ENCODE data around the gene TFPI. TPM values are rescaled to one million over a fixed set of nuclear protein-coding genes. Genes with fewer than 3 reads are reported as not detected.

TFPI gene
- total RNA-seq, 1 experiment from 2014 or later = 16.0 TPM

- Histone ChIP-seq H3F3A (ENCODE audit: low read length, unreplicated experiment) (no peaks in the 10 kb centered on the region), H3K9me3 (ENCODE audit: low read length) (no peaks in the 10 kb centered on the region), H2AFZ (ENCODE audit: low read length) (no peak overlapping the region), H3K9ac (ENCODE audit: low read length) (no peak overlapping the region), H3K9me2 (replicated peaks; ENCODE audit: low read length) (no peaks in the 10 kb centered on the region), H4K20me1 (ENCODE audit: low read length) (no peaks in the 10 kb centered on the region), H3K4me2 (ENCODE audit: low read length) (no peak overlapping the region), H3K27me3 (ENCODE audit: low read length) (no peaks in the 10 kb centered on the region), H3K79me2 (ENCODE audit: low read length) (no peaks in the 10 kb centered on the region), H3K4me1 (ENCODE audit: insufficient read depth, low read length) (peaks cover 22% of the 10 kb centered on the region), H3K4me3 (ENCODE audit: low read length) (no peak overlapping the region), H3K36me3 (ENCODE audit: low read depth, low read length) (no peaks in the 10 kb centered on the region), H3K27ac (ENCODE audit: low read length) (no peak overlapping the region)
- DNase-seq (no peak), ATAC-seq (no peak)
- TF ChIP-seq EZH2phosphoT487 (IDR thresholded peaks at IDR 0.05; ENCODE audit: borderline replicate concordance, low read length) (no peak), EZH2 (IDR thresholded peaks at IDR 0.05; ENCODE audit: low read length, unreplicated experiment) (no peak), CTCF (conservative IDR thresholded peaks at IDR 0.05; ENCODE audit: low read depth, low read length) (peak; percentile 13; the same call in 1 of the 2 replicates)
- BruUV-seq (replicated peaks) = no TSS peak
- ChIA-PET POLR2A (ENCODE audit: unreplicated experiment) (no interaction called here), CTCF (interaction anchor here (0.7 kb wide), 1 partner anchor 668 kb away, joined by 3 read pairs; no protein-coding TSS in a partner anchor)
- intact Hi-C loops (cut with micrococcal nuclease) = no loop called here
These were observed 30.9 kb downstream of the TFPI start for GRCh38 chr2:187523325-187523724.

DNA sequence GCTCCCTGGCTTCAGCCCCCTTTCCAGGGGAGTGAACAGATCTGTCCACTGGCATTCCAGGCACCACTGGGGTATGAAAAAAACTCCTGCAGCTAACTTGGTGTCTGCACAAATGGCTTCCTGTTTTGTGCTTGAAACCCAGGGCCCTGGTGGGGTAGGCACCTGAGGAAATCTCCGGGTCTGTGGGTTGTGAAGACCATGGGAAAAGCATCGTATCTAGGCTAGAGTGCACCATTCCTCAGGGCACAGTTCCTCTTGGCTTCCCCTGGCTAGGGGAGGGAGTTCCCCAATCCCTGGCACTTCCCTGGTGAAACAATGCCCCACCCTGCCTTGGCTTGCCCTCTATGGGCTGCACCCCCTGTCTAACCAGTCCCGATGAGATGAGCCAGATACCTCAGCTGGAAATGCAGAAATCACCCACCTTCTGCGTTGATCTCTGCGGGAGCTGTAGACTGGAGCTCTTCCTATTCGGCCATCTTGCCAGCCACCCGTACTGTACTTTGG is 34.1 kb downstream of the TFPI start:
- no peak overlapping the region for H3K27ac ChIP-seq (ENCODE audit: low read length)
- POLR2A ChIA-PET (ENCODE audit: unreplicated experiment) = no interaction called here
- no peak for ATAC-seq

More for the DNA sequence above, 34.1 kb downstream of the TFPI start:
- DNase-seq = no peak
- Histone ChIP-seq H4K20me1 (ENCODE audit: low read length) (no peaks in the 10 kb centered on the region), H3F3A (ENCODE audit: low read length, unreplicated experiment) (no peaks in the 10 kb centered on the region), H3K4me1 (ENCODE audit: insufficient read depth, low read length) (no peaks in the 10 kb centered on the region), H3K4me2 (ENCODE audit: low read length) (no peak overlapping the region), H3K79me2 (ENCODE audit: low read length) (no peaks in the 10 kb centered on the region), H2AFZ (ENCODE audit: low read length) (no peak overlapping the region), H3K27me3 (ENCODE audit: low read length) (no peaks in the 10 kb centered on the region), H3K9me3 (ENCODE audit: low read length) (no peaks in the 10 kb centered on the region), H3K9ac (ENCODE audit: low read length) (no peak overlapping the region), H3K36me3 (ENCODE audit: low read depth, low read length) (no peaks in the 10 kb centered on the region), H3K4me3 (ENCODE audit: low read length) (no peak overlapping the region), H3K9me2 (replicated peaks; ENCODE audit: low read length) (no peaks in the 10 kb centered on the region)
- BruUV-seq (replicated peaks) = no TSS peak
- TF ChIP-seq CTCF (conservative IDR thresholded peaks at IDR 0.05; ENCODE audit: low read depth, low read length) (no peak), EZH2phosphoT487 (IDR thresholded peaks at IDR 0.05; ENCODE audit: borderline replicate concordance, low read length) (no peak), EZH2 (IDR thresholded peaks at IDR 0.05; ENCODE audit: low read length, unreplicated experiment) (no peak)
- CTCF ChIA-PET = no interaction called here
- intact Hi-C loops (cut with micrococcal nuclease) = no loop called here

Measured in PC-3 (cell line).